DMS114 treated with DMSO at 0.1 percent for 48 hours (cell line): ENCODE data around the gene CD244.

ENCODE experiments used
- DNase-seq: peaks from one replicate; lab custom pipeline; 2025; ENCODE audit not compliant: unreplicated experiment; lab: John Stamatoyannopoulos, UW

The CD244 gene

GRCh38 chr1:160850541-160850940, 12.1 kb downstream of the CD244 start:
- no peak for DNase-seq

GRCh38 chr1:160846281-160846680, 16.4 kb downstream of the CD244 start:
- DNase-seq, result no peak

- no peak for DNase-seq
Measured at GRCh38 chr1:160844447-160845232, 18.0 kb downstream of the CD244 start.

- no peak for DNase-seq
Measured at GRCh38 chr1:160841079-160841478, 21.6 kb downstream of the CD244 start.

GRCh38 chr1:160839746-160840145, 22.9 kb downstream of the CD244 start:
- DNase-seq, result no peak

- no peak for DNase-seq
Measured at GRCh38 chr1:160838888-160839287, 23.8 kb downstream of the CD244 start.

GRCh38 chr1:160837558-160838205, 25.0 kb downstream of the CD244 start:
- no peak for DNase-seq

- DNase-seq, result no peak
Measured at GRCh38 chr1:160836981-160837557, 25.6 kb downstream of the CD244 start.

GRCh38 chr1:160836561-160836960, 26.1 kb downstream of the CD244 start:
- no peak for DNase-seq

- no peak for DNase-seq
Measured at GRCh38 chr1:160835751-160836150, 26.9 kb downstream of the CD244 start.

GRCh38 chr1:160834945-160835565, 27.6 kb downstream of the CD244 start:
- DNase-seq, result peak; percentile 35

- peak; percentile 34 for DNase-seq
Measured at GRCh38 chr1:160830321-160831153, 32.1 kb downstream of the CD244 start.

GRCh38 chr1:160829766-160830165, 32.9 kb downstream of the CD244 start:
- no peak for DNase-seq

- no peak for DNase-seq
Measured at GRCh38 chr1:160827418-160827817, 35.3 kb downstream of the CD244 start.

GRCh38 chr1:160826546-160826945, 36.1 kb downstream of the CD244 start:
- DNase-seq, result no peak

- DNase-seq, result no peak
Measured at GRCh38 chr1:160823296-160823695, 39.4 kb downstream of the CD244 start.

GRCh38 chr1:160821627-160822026, 41.1 kb downstream of the CD244 start:
- DNase-seq, result no peak

GRCh38 chr1:160819186-160819585, 43.5 kb downstream of the CD244 start:
- no peak for DNase-seq

GRCh38 chr1:160818207-160818937, 44.3 kb downstream of the CD244 start:
- DNase-seq, result no peak

- DNase-seq, result no peak
Measured at GRCh38 chr1:160814856-160815255, 47.8 kb downstream of the CD244 start.
